Thyroid gland (tissue), 4 donors: ENCODE results near the gene DOK3.

Source experiments
- CTCF ChIP-seq, 6 experiments: fragments of 200-600 bp in 3 of 6; fragments of 450-650 bp in 3 of 6; sonication (generic) in 3 of 6; IDR thresholded peaks; one replicate each; pipeline ENCODE4 v1.5.1; 2016 to 2019; ENCODE audit warnings: antibody characterized with exemption in 6 of 6, mild to moderate bottlenecking in 2 of 6, inconsistent platforms in 1 of 6, moderate library complexity in 1 of 6
- POLR2A ChIP-seq, 2 donors: fragments of 450-650 bp; IDR thresholded peaks; one replicate each; pipeline ENCODE4 v1.6.1; 2017; ENCODE audit warnings: antibody characterized with exemption in 2 of 2, mild to moderate bottlenecking in 2 of 2, moderate library complexity in 1 of 2

GRCh38 chr5:177468329-177468684 is 41.3 kb downstream of the DOK3 start:
- no peak for TF ChIP-seq CTCF (IDR thresholded peaks at IDR 0.05)
- TF ChIP-seq POLR2A (IDR thresholded peaks at IDR 0.05), result no peak
